ENCODE measurements around the gene SNX27.

GRCh38 chr1:151563376-151563775, 48.5 kb upstream of the SNX27 start:
- TF ChIP-seq POLR2A (IDR thresholded peaks at IDR 0.05; ENCODE audit: low read depth, low read length) (no peak), POLR2AphosphoS5 (IDR thresholded peaks at IDR 0.05; ENCODE audit: low read depth, low read length) (no peak), PAX5 (IDR thresholded peaks at IDR 0.05; ENCODE audit: insufficient read depth, low read length, severe bottlenecking) (no peak), TAF1 (IDR thresholded peaks at IDR 0.05; ENCODE audit: low read depth, low read length) (no peak), SPI1 (IDR thresholded peaks at IDR 0.05; ENCODE audit: low read depth, low read length) (no peak)
